GM13976 (cell line): ENCODE results near the gene UGT1A8.
A peak's percentile ranks its signal among the peaks of the same experiment; 100 is the strongest.

ENCODE experiments used
- DNase-seq: peaks from one replicate; pipeline ENCODE4 v3.0.0; 2012; ENCODE audit warnings: low spot score
- in situ Hi-C: fragments of 300-500 bp; cut with MboI; formaldehyde crosslinking; loops from one replicate; pipeline ENCODE4 v1.12.0; 2022; ENCODE audit warnings: low sequenced_read_pairs, mixed read lengths, inconsistent platforms; ENCODE audit not compliant: unreplicated experiment
- TF ChIP-seq, protein P1 (sequence below): IDR thresholded peaks from 2 replicates; pipeline ENCODE4 v1.5.1; 2012; ENCODE audit warnings: borderline replicate concordance, mild to moderate bottlenecking; ENCODE audit not compliant: insufficient read depth; ENCODE audit errors: extremely low read depth, missing control alignments, control extremely low read depth

Gene UGT1A8

GRCh38 chr2:233796254-233796653, 178.8 kb downstream of the UGT1A8 start:
- TF ChIP-seq, protein P1, sequence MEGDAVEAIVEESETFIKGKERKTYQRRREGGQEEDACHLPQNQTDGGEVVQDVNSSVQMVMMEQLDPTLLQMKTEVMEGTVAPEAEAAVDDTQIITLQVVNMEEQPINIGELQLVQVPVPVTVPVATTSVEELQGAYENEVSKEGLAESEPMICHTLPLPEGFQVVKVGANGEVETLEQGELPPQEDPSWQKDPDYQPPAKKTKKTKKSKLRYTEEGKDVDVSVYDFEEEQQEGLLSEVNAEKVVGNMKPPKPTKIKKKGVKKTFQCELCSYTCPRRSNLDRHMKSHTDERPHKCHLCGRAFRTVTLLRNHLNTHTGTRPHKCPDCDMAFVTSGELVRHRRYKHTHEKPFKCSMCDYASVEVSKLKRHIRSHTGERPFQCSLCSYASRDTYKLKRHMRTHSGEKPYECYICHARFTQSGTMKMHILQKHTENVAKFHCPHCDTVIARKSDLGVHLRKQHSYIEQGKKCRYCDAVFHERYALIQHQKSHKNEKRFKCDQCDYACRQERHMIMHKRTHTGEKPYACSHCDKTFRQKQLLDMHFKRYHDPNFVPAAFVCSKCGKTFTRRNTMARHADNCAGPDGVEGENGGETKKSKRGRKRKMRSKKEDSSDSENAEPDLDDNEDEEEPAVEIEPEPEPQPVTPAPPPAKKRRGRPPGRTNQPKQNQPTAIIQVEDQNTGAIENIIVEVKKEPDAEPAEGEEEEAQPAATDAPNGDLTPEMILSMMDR: no peak
- in situ Hi-C loops: no loop called here
- DNase-seq: no peak

- TF ChIP-seq, protein P1: no peak
- in situ Hi-C loops: no loop called here
- no peak for DNase-seq
Measured at GRCh38 chr2:233798335-233799086, 181.1 kb downstream of the UGT1A8 start.

- in situ Hi-C loops: no loop called here
- DNase-seq: no peak
- TF ChIP-seq, protein P1: no peak
Measured at GRCh38 chr2:233799087-233799665, 181.7 kb downstream of the UGT1A8 start.

- in situ Hi-C loops: no loop called here
- TF ChIP-seq, protein P1: no peak
- no peak for DNase-seq
Measured at GRCh38 chr2:233799716-233800115, 182.3 kb downstream of the UGT1A8 start.

GRCh38 chr2:233800208-233800607, 182.8 kb downstream of the UGT1A8 start:
- TF ChIP-seq, protein P1: no peak
- in situ Hi-C loops: no loop called here
- DNase-seq: no peak

DNA sequence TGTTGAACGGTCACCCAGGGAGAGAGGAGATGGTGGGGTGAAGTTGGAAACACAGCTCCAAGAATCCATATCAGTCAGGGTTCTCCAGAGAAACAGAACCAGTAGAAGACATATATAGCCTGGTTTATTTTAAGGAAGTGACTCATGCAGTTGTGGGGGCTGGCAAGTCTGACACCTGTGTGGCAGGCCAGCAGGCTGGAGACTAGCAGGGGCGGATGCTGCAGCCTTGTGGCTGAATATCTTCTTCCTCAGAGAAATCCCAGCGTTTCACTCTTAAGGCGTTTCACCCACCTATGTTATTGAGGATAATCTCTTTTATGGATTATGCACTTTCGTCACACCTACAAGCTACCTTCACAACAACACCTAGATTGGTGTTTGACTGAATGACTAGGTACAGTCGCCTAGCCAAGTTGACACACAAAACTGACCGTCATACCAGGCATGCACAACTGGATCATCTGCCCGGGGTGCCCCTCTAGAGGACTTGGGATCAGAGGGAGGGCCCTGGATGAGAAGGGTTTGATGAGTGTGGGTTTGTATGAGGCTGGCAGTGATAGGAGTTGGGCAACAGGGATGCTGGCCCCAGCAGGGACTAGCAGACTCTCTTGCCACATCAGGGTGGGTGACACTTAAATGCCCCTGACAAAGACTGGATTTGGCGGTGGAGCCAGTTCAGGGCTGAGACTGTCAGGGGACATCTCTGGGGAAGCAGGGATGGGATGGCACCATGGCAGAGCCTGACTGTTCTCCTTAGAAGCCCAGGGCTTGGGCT, 184.1 kb downstream of the UGT1A8 start:
- peak; percentile 41 for DNase-seq
- in situ Hi-C loops: no loop called here
- TF ChIP-seq, protein P1: peak; percentile 3
